HEK293 (cell line): ENCODE data around the gene RNASEH1.

Experiments used
- CTCF ChIA-PET: fragments of 350-600 bp; formaldehyde crosslinking; extraction: SDS; loops from one replicate; lab custom pipeline; 2021; ENCODE audit warnings: antibody characterized with exemption; lab: Yijun Ruan, JAX
- POLR2A ChIA-PET: fragments of 300-600 bp; formaldehyde crosslinking; extraction: SDS; loops from one replicate; lab custom pipeline; 2020; ENCODE audit warnings: antibody characterized with exemption, inconsistent platforms; lab: Yijun Ruan, JAX
- H3K27ac ChIP-seq: fragments of 200-500 bp; sonication (Bioruptor generic); 2 replicates; pipeline ENCODE4 v1.5.1; 2014; ENCODE audit warnings: low read depth, low read length, control low read depth, inconsistent platforms; ENCODE audit errors: extremely low read depth
- H3K36me3 ChIP-seq, 2 experiments: fragments of 200-500 bp in 1 of 2; sonication (Bioruptor generic) in 1 of 2; 1 replicate in 1 of 2; 2 replicates in 1 of 2; pipeline ENCODE4 v1.5.1; 2014 to 2017; ENCODE audit warnings: inconsistent platforms in 2 of 2, low read length in 2 of 2; ENCODE audit not compliant: control insufficient read depth in 2 of 2, insufficient read depth in 1 of 2
- H3K4me1 ChIP-seq: fragments of 200-500 bp; sonication (Bioruptor generic); 2 replicates; pipeline ENCODE4 v1.5.1; 2014; ENCODE audit warnings: mild to moderate bottlenecking, low read length, inconsistent platforms; ENCODE audit not compliant: control insufficient read depth, insufficient read depth
- H3K4me3 ChIP-seq: 2 replicates; pipeline ENCODE4 v1.5.1; 2011; ENCODE audit warnings: low read depth, mild to moderate bottlenecking, control low read depth, low read length, moderate library complexity
- H3K9me3 ChIP-seq: fragments of 200-500 bp; sonication (Bioruptor generic); 2 replicates; pipeline ENCODE4 v1.5.1; 2014; ENCODE audit warnings: low read depth, low read length, inconsistent platforms; ENCODE audit not compliant: control insufficient read depth, insufficient read depth
- EGR2 ChIP-seq: fragments of 450-650 bp; formaldehyde crosslinking; IDR thresholded peaks from 2 replicates; pipeline ENCODE4 v1.5.1; 2016; ENCODE audit warnings: low read depth, missing biosample characterization, missing genetic modification characterization
- GLI2 ChIP-seq: fragments of 450-650 bp; formaldehyde crosslinking; IDR thresholded peaks from 2 replicates; pipeline ENCODE4; 2017; ENCODE audit warnings: missing biosample characterization, missing genetic modification characterization, low read depth, borderline replicate concordance
- KLF1 ChIP-seq: fragments of 450-650 bp; formaldehyde crosslinking; IDR thresholded peaks from 2 replicates; pipeline ENCODE4 v1.5.1; 2016; ENCODE audit warnings: missing biosample characterization, missing genetic modification characterization
- MYNN ChIP-seq: fragments of 450-650 bp; formaldehyde crosslinking; IDR thresholded peaks from 2 replicates; pipeline ENCODE4 v1.5.1; 2016; ENCODE audit warnings: missing biosample characterization, missing genetic modification characterization, borderline replicate concordance
- OSR2 ChIP-seq: fragments of 450-650 bp; formaldehyde crosslinking; IDR thresholded peaks from 2 replicates; pipeline ENCODE4 v1.5.1; 2016; ENCODE audit warnings: missing biosample characterization, missing genetic modification characterization
- SCRT1 ChIP-seq: fragments of 450-650 bp; formaldehyde crosslinking; IDR thresholded peaks from 2 replicates; pipeline ENCODE4 v1.5.1; 2016; ENCODE audit warnings: missing biosample characterization, missing genetic modification characterization, borderline replicate concordance
- SP7 ChIP-seq: fragments of 450-650 bp; formaldehyde crosslinking; IDR thresholded peaks from 2 replicates; pipeline ENCODE4 v1.5.1; 2016; ENCODE audit warnings: missing biosample characterization, missing genetic modification characterization
- ZBTB20 ChIP-seq: fragments of 450-650 bp; formaldehyde crosslinking; IDR thresholded peaks from 2 replicates; pipeline ENCODE4 v1.5.1; 2016; ENCODE audit warnings: missing biosample characterization, missing genetic modification characterization
- ZBTB48 ChIP-seq: fragments of 450-650 bp; formaldehyde crosslinking; IDR thresholded peaks from 2 replicates; pipeline ENCODE4 v1.5.1; 2016; ENCODE audit warnings: missing biosample characterization, missing genetic modification characterization
- ZFHX2 ChIP-seq: fragments of 450-650 bp; formaldehyde crosslinking; conservative IDR thresholded peaks from 2 replicates; pipeline ENCODE4 v1.5.1; 2016; ENCODE audit warnings: missing biosample characterization, missing genetic modification characterization
- ZIC2 ChIP-seq: fragments of 450-650 bp; formaldehyde crosslinking; IDR thresholded peaks from 2 replicates; pipeline ENCODE4 v1.5.1; 2016; ENCODE audit warnings: missing biosample characterization, missing genetic modification characterization
- ZNF146 ChIP-seq: fragments of 450-650 bp; formaldehyde crosslinking; IDR thresholded peaks from 2 replicates; pipeline ENCODE4 v1.5.1; 2016; ENCODE audit warnings: missing biosample characterization, missing genetic modification characterization
- ZNF23 ChIP-seq: fragments of 450-650 bp; formaldehyde crosslinking; IDR thresholded peaks from 2 replicates; pipeline ENCODE4 v1.5.1; 2016; ENCODE audit warnings: missing biosample characterization, missing genetic modification characterization, borderline replicate concordance
- ZNF335 ChIP-seq: fragments of 450-650 bp; formaldehyde crosslinking; conservative IDR thresholded peaks from 2 replicates; pipeline ENCODE4 v1.5.1; 2016; ENCODE audit warnings: missing biosample characterization, missing genetic modification characterization
- ZNF544 ChIP-seq: fragments of 450-650 bp; formaldehyde crosslinking; IDR thresholded peaks from 2 replicates; pipeline ENCODE4 v1.5.0; 2017; ENCODE audit warnings: missing biosample characterization, missing genetic modification characterization
- ZNF707 ChIP-seq: fragments of 450-650 bp; formaldehyde crosslinking; IDR thresholded peaks from 2 replicates; pipeline ENCODE4 v1.5.1; 2016; ENCODE audit warnings: missing biosample characterization, missing genetic modification characterization
- TF ChIP-seq, protein P1 (sequence below): fragments of 450-650 bp; formaldehyde crosslinking; IDR thresholded peaks from 2 replicates; pipeline ENCODE4 v1.5.0; 2017; ENCODE audit warnings: missing biosample characterization, missing genetic modification characterization, borderline replicate concordance
- TF ChIP-seq, protein P2 (sequence below): fragments of 450-650 bp; formaldehyde crosslinking; IDR thresholded peaks from 2 replicates; pipeline ENCODE4 v1.5.1; 2016; ENCODE audit warnings: missing biosample characterization, missing genetic modification characterization
- TF ChIP-seq, protein P3 (sequence below): fragments of 450-650 bp; formaldehyde crosslinking; IDR thresholded peaks from 2 replicates; pipeline ENCODE4 v1.5.1; 2016; ENCODE audit warnings: missing biosample characterization, missing genetic modification characterization
- TF ChIP-seq, protein P4 (sequence below): fragments of 450-650 bp; formaldehyde crosslinking; conservative IDR thresholded peaks from 2 replicates; pipeline ENCODE4 v1.5.1; 2016; ENCODE audit warnings: low read depth, missing biosample characterization, missing genetic modification characterization
- TF ChIP-seq, protein P5 (sequence below): fragments of 450-650 bp; formaldehyde crosslinking; IDR thresholded peaks from 2 replicates; pipeline ENCODE4 v1.5.1; 2016; ENCODE audit warnings: missing biosample characterization, missing genetic modification characterization

The RNASEH1 gene

DNA sequence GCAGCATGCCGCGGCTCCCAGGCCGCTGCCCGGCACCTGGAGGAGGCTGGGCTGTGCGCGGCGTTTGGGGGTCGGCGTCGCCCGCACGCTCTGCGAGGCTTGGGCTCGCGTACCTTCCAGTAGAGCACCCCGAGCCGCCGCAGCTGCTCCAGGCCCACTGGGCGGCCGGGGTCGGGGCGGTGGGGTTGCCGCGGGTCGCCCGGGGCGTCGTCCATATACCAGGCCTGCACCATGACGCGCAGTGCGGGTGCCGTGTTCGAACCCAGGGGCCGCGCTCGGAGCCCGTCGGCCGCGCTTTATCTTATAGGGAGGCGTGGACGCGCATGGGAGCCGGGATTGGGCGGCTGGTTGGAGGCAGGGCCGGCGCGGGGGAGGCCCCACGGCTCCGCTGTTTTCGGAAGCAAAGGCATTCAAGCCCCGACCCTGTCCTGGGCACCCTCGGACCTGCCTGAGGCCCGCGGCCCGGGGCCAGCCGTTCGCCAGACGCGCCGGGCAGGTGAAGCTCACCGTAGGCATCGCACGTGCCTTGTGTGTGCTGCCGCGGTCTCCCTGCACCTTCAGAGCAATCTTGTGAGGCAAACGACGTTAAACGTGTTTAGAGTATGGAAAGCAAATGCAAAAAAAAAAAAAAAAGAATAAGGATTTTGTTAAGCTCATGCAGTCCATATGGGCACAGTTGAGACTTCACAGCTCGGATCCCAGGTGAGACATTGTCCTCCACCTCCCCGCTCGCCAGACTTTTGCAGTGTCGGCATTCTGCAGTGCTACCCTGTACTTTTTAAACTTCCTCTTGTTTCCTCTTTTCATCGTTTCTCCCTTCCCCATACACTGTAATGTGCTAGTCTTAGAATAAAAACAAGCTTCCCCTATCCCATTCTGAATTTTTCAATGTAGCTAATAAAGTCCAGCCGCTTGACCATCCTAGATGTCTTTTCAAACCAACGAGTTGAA is 38.6 kb downstream of the RNASEH1 start, which contains the start of gene ADI1 (continued):
- TF ChIP-seq, protein P1, sequence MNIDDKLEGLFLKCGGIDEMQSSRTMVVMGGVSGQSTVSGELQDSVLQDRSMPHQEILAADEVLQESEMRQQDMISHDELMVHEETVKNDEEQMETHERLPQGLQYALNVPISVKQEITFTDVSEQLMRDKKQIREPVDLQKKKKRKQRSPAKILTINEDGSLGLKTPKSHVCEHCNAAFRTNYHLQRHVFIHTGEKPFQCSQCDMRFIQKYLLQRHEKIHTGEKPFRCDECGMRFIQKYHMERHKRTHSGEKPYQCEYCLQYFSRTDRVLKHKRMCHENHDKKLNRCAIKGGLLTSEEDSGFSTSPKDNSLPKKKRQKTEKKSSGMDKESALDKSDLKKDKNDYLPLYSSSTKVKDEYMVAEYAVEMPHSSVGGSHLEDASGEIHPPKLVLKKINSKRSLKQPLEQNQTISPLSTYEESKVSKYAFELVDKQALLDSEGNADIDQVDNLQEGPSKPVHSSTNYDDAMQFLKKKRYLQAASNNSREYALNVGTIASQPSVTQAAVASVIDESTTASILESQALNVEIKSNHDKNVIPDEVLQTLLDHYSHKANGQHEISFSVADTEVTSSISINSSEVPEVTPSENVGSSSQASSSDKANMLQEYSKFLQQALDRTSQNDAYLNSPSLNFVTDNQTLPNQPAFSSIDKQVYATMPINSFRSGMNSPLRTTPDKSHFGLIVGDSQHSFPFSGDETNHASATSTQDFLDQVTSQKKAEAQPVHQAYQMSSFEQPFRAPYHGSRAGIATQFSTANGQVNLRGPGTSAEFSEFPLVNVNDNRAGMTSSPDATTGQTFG (tag by site-specific recombination): no peak
- no peak for TF ChIP-seq ZNF146 (tag by site-specific recombination)
- peak; percentile 41; the same call in 1 of the 2 replicates for TF ChIP-seq SP7 (tag by site-specific recombination)
- no peak for TF ChIP-seq SCRT1 (tag by site-specific recombination)
- no peak for TF ChIP-seq GLI2
- TF ChIP-seq, protein P2, sequence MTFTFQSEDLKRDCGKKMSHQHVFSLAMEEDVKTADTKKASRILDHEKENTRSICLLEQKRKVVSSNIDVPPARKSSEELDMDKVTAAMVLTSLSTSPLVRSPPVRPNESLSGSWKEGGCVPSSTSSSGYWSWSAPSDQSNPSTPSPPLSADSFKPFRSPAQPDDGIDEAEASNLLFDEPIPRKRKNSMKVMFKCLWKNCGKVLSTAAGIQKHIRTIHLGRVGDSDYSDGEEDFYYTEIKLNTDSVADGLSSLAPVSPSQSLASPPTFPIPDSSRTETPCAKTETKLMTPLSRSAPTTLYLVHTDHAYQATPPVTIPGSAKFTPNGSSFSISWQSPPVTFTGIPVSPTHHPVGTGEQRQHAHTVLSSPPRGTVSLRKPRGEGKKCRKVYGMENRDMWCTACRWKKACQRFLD (tag by site-specific recombination): no peak
- no peak for TF ChIP-seq MYNN
- TF ChIP-seq, protein P3, sequence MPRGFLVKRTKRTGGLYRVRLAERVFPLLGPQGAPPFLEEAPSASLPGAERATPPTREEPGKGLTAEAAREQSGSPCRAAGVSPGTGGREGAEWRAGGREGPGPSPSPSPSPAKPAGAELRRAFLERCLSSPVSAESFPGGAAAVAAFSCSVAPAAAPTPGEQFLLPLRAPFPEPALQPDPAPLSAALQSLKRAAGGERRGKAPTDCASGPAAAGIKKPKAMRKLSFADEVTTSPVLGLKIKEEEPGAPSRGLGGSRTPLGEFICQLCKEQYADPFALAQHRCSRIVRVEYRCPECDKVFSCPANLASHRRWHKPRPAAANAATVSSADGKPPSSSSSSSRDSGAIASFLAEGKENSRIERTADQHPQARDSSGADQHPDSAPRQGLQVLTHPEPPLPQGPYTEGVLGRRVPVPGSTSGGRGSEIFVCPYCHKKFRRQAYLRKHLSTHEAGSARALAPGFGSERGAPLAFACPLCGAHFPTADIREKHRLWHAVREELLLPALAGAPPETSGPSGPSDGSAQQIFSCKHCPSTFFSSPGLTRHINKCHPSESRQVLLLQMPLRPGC (tag by site-specific recombination): no peak
- TF ChIP-seq OSR2 (tag by site-specific recombination): no peak
- TF ChIP-seq ZNF335: peak; percentile 94
- TF ChIP-seq ZNF23 (tag by site-specific recombination): no peak
- peak; percentile 83 for TF ChIP-seq ZBTB20 (tag by site-specific recombination)

DNA sequence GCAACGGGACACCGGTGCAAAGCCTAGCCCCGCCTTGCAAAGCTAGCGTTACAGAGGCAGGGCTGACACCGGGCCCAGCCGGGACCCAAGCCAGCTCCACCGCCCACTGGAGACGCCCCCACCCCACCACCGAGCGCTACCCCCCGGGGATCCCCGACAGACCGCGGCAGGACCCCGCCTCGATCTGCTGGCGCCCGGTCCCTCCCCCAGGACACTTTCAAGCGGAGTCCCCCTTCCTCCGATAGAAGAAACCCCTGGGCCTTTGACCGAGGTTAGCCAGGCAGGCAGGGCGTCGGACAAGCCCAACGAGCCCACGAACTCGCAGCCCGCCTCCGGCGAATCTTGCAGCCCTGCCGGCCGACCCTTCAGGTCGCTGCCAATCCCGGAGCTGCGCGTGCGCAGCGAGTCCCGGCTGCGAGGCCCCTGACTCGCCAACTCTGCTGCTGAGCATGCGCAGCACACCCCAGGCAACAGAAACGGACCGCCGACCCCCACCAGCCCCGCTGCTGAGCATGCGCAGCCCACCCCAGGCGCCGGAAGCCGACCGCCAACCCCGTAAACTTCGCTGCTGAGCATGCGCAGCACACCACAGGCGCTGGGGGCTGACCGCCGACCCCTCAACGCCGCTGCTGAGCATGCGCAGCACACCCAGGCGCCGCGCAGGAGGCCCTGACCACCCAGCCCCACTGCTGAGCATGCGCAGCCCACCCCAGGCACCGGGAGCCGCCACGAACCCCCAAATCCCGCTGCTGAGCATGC is 39.5 kb downstream of the RNASEH1 start:
- Histone ChIP-seq H3K4me3 (peak overlapping the region; percentile 91), H3K36me3 (peaks cover 0 to 14% of the 10 kb centered on the region in 2 experiments; a peak in 1 of 3 replicates), H3K27ac (peak overlapping the region; percentile 92), H3K9me3 (no peaks in the 10 kb centered on the region), H3K4me1 (0 out of 2 replicates have a peak, but pooled peaks cover 5% of the 10 kb centered on the region)
- CTCF ChIA-PET: no interaction called here
- POLR2A ChIA-PET: interaction anchor here (0.6 to 2.6 kb wide), 11 partner anchors 13 to 141 kb away, joined by 3 to 19 read pairs (median 4); partner anchors contain the start of genes EIPR1, RNASEH1, RPS7 and TRAPPC12
- TF ChIP-seq ZFHX2 (tag by site-specific recombination) (peak; percentile 67), ZBTB48 (tag by site-specific recombination) (0 out of 2 replicates have a peak, but pooled peaks have one; percentile 30), SP7 (tag by site-specific recombination) (peak; percentile 29), KLF1 (tag by site-specific recombination) (peak; percentile 31; the same call in 1 of the 2 replicates), ZNF544 (tag by site-specific recombination) (no peak), EGR2 (peak; percentile 63; the same call in 1 of the 2 replicates), ZNF707 (tag by site-specific recombination) (no peak), ZIC2 (tag by site-specific recombination) (peak; percentile 26)
- TF ChIP-seq, protein P4, sequence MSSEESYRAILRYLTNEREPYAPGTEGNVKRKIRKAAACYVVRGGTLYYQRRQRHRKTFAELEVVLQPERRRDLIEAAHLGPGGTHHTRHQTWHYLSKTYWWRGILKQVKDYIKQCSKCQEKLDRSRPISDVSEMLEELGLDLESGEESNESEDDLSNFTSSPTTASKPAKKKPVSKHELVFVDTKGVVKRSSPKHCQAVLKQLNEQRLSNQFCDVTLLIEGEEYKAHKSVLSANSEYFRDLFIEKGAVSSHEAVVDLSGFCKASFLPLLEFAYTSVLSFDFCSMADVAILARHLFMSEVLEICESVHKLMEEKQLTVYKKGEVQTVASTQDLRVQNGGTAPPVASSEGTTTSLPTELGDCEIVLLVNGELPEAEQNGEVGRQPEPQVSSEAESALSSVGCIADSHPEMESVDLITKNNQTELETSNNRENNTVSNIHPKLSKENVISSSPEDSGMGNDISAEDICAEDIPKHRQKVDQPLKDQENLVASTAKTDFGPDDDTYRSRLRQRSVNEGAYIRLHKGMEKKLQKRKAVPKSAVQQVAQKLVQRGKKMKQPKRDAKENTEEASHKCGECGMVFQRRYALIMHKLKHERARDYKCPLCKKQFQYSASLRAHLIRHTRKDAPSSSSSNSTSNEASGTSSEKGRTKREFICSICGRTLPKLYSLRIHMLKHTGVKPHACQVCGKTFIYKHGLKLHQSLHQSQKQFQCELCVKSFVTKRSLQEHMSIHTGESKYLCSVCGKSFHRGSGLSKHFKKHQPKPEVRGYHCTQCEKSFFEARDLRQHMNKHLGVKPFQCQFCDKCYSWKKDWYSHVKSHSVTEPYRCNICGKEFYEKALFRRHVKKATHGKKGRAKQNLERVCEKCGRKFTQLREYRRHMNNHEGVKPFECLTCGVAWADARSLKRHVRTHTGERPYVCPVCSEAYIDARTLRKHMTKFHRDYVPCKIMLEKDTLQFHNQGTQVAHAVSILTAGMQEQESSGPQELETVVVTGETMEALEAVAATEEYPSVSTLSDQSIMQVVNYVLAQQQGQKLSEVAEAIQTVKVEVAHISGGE: 0 out of 2 replicates have a peak, but pooled peaks have one; percentile 31
- TF ChIP-seq, protein P5, sequence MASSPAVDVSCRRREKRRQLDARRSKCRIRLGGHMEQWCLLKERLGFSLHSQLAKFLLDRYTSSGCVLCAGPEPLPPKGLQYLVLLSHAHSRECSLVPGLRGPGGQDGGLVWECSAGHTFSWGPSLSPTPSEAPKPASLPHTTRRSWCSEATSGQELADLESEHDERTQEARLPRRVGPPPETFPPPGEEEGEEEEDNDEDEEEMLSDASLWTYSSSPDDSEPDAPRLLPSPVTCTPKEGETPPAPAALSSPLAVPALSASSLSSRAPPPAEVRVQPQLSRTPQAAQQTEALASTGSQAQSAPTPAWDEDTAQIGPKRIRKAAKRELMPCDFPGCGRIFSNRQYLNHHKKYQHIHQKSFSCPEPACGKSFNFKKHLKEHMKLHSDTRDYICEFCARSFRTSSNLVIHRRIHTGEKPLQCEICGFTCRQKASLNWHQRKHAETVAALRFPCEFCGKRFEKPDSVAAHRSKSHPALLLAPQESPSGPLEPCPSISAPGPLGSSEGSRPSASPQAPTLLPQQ: 0 out of 2 replicates have a peak, but pooled peaks have one; percentile 15
